ENCODE measurements around the gene DLGAP1.

DNA sequence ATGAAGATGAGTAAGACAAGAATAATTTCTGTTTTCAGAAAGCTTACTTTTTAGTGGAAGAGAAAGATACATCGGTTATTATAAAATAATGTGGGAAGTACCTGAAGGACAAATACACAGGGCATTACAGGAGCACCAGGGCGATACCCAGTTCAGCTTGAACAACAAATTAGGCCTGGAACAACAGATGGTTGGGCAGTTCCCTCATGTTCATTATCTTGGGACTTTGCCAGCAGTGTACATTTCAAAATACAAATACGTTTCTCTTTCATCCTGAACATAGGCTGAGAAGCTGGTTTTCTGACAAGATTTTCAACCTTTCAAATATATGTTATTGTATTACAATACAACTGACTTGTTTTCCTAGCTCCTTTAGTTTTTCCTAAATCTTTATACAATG, 925.5 kb downstream of the DLGAP1 start:
- TF ChIP-seq, protein P1, sequence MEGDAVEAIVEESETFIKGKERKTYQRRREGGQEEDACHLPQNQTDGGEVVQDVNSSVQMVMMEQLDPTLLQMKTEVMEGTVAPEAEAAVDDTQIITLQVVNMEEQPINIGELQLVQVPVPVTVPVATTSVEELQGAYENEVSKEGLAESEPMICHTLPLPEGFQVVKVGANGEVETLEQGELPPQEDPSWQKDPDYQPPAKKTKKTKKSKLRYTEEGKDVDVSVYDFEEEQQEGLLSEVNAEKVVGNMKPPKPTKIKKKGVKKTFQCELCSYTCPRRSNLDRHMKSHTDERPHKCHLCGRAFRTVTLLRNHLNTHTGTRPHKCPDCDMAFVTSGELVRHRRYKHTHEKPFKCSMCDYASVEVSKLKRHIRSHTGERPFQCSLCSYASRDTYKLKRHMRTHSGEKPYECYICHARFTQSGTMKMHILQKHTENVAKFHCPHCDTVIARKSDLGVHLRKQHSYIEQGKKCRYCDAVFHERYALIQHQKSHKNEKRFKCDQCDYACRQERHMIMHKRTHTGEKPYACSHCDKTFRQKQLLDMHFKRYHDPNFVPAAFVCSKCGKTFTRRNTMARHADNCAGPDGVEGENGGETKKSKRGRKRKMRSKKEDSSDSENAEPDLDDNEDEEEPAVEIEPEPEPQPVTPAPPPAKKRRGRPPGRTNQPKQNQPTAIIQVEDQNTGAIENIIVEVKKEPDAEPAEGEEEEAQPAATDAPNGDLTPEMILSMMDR (IDR thresholded peaks at IDR 0.05) = no peak
- TF ChIP-seq EP300 (IDR thresholded peaks at IDR 0.05) = no peak
- TF ChIP-seq POLR2AphosphoS5 (IDR thresholded peaks at IDR 0.05) = no peak

All from gastroesophageal sphincter (tissue), 3 donors.